HEK293 (cell line): ENCODE measurements around the gene MLLT10.

Source experiments
- ATF2 ChIP-seq: fragments of 450-650 bp; formaldehyde crosslinking; IDR thresholded peaks from 2 replicates; pipeline ENCODE4 v1.5.1; 2016; ENCODE audit warnings: missing biosample characterization, missing genetic modification characterization, low read depth
- KLF17 ChIP-seq: fragments of 450-650 bp; formaldehyde crosslinking; IDR thresholded peaks from 2 replicates; pipeline ENCODE4 v1.5.1; 2016; ENCODE audit warnings: missing biosample characterization, missing genetic modification characterization
- KLF8 ChIP-seq: fragments of 450-650 bp; formaldehyde crosslinking; IDR thresholded peaks from 2 replicates; pipeline ENCODE4 v1.5.1; 2016; ENCODE audit warnings: missing biosample characterization, missing genetic modification characterization
- MZF1 ChIP-seq: fragments of 450-650 bp; formaldehyde crosslinking; IDR thresholded peaks from 2 replicates; pipeline ENCODE4 v1.5.1; 2017; ENCODE audit warnings: missing biosample characterization, missing genetic modification characterization, borderline replicate concordance
- ZBTB11 ChIP-seq: fragments of 450-650 bp; formaldehyde crosslinking; conservative IDR thresholded peaks from 2 replicates; pipeline ENCODE4 v1.5.1; 2016; ENCODE audit warnings: low read depth, missing biosample characterization, missing genetic modification characterization
- ZBTB26 ChIP-seq: fragments of 450-650 bp; formaldehyde crosslinking; optimal IDR thresholded peaks from 2 replicates; pipeline ENCODE3; 2016; ENCODE audit warnings: missing biosample characterization, mild to moderate bottlenecking, missing genetic modification characterization
- ZFP41 ChIP-seq: fragments of 450-650 bp; formaldehyde crosslinking; IDR thresholded peaks from 2 replicates; pipeline ENCODE4 v1.5.1; 2016; ENCODE audit warnings: missing biosample characterization, missing genetic modification characterization, borderline replicate concordance
- ZNF112 ChIP-seq: fragments of 450-650 bp; formaldehyde crosslinking; IDR thresholded peaks from 2 replicates; pipeline ENCODE4 v1.5.0; 2017; ENCODE audit warnings: missing biosample characterization, missing genetic modification characterization
- ZNF132 ChIP-seq: fragments of 450-650 bp; formaldehyde crosslinking; IDR thresholded peaks from 2 replicates; pipeline ENCODE4 v1.5.1; 2017; ENCODE audit warnings: missing biosample characterization, missing genetic modification characterization, borderline replicate concordance
- ZNF157 ChIP-seq: fragments of 450-650 bp; formaldehyde crosslinking; IDR thresholded peaks from 2 replicates; pipeline ENCODE4 v1.5.1; 2016; ENCODE audit warnings: missing biosample characterization, missing genetic modification characterization
- ZNF175 ChIP-seq: fragments of 450-650 bp; formaldehyde crosslinking; IDR thresholded peaks from 2 replicates; pipeline ENCODE4 v1.5.1; 2016; ENCODE audit warnings: missing biosample characterization, missing genetic modification characterization
- ZNF2 ChIP-seq: fragments of 450-650 bp; formaldehyde crosslinking; IDR thresholded peaks from 2 replicates; pipeline ENCODE4 v1.5.1; 2016; ENCODE audit warnings: missing biosample characterization, missing genetic modification characterization
- ZNF221 ChIP-seq: fragments of 450-650 bp; formaldehyde crosslinking; IDR thresholded peaks from 2 replicates; pipeline ENCODE4 v1.5.1; 2017; ENCODE audit warnings: missing biosample characterization, missing genetic modification characterization, borderline replicate concordance
- ZNF239 ChIP-seq: fragments of 450-650 bp; formaldehyde crosslinking; IDR thresholded peaks from 2 replicates; pipeline ENCODE4 v1.5.1; 2016; ENCODE audit warnings: missing biosample characterization, missing genetic modification characterization
- ZNF248 ChIP-seq: fragments of 450-650 bp; formaldehyde crosslinking; IDR thresholded peaks from 2 replicates; pipeline ENCODE4 v1.5.1; 2017; ENCODE audit warnings: missing biosample characterization, missing genetic modification characterization
- ZNF266 ChIP-seq: fragments of 450-650 bp; formaldehyde crosslinking; IDR thresholded peaks from 2 replicates; pipeline ENCODE4 v1.5.1; 2016; ENCODE audit warnings: missing biosample characterization, missing genetic modification characterization, low read depth
- ZNF341 ChIP-seq: fragments of 450-650 bp; formaldehyde crosslinking; IDR thresholded peaks from 2 replicates; pipeline ENCODE4; 2016; ENCODE audit warnings: low read depth, missing biosample characterization, missing genetic modification characterization
- ZNF350 ChIP-seq: fragments of 450-650 bp; formaldehyde crosslinking; IDR thresholded peaks from 2 replicates; pipeline ENCODE4 v1.5.0; 2017; ENCODE audit warnings: missing biosample characterization, mild to moderate bottlenecking, missing genetic modification characterization
- ZNF362 ChIP-seq: fragments of 450-650 bp; formaldehyde crosslinking; IDR thresholded peaks from 2 replicates; pipeline ENCODE4 v1.5.1; 2016; ENCODE audit warnings: missing biosample characterization, missing genetic modification characterization
- ZNF530 ChIP-seq: fragments of 450-650 bp; formaldehyde crosslinking; IDR thresholded peaks from 2 replicates; pipeline ENCODE4 v1.5.1; 2016; ENCODE audit warnings: low read depth, missing biosample characterization, missing genetic modification characterization
- ZNF571 ChIP-seq: fragments of 450-650 bp; formaldehyde crosslinking; IDR thresholded peaks from 2 replicates; pipeline ENCODE4 v1.5.0; 2017; ENCODE audit warnings: missing biosample characterization, missing genetic modification characterization
- ZNF600 ChIP-seq: fragments of 450-650 bp; formaldehyde crosslinking; IDR thresholded peaks from 2 replicates; pipeline ENCODE4 v1.5.1; 2016; ENCODE audit warnings: missing biosample characterization, missing genetic modification characterization
- ZNF692 ChIP-seq: fragments of 450-650 bp; formaldehyde crosslinking; IDR thresholded peaks from 2 replicates; pipeline ENCODE4 v1.5.1; 2016; ENCODE audit warnings: missing biosample characterization, missing genetic modification characterization
- ZNF704 ChIP-seq: fragments of 450-650 bp; formaldehyde crosslinking; IDR thresholded peaks from 2 replicates; pipeline ENCODE4 v1.5.1; 2016; ENCODE audit warnings: missing biosample characterization, missing genetic modification characterization
- ZNF768 ChIP-seq: fragments of 450-650 bp; formaldehyde crosslinking; IDR thresholded peaks from 2 replicates; pipeline ENCODE4 v1.5.1; 2018; ENCODE audit warnings: missing biosample characterization, mild to moderate bottlenecking, missing genetic modification characterization
- ZXDB ChIP-seq: fragments of 450-650 bp; formaldehyde crosslinking; IDR thresholded peaks from 2 replicates; pipeline ENCODE4 v1.5.1; 2016; ENCODE audit warnings: missing biosample characterization, missing genetic modification characterization

The MLLT10 gene

GRCh38 chr10:21534604-21535493, 817 bp downstream of the MLLT10 start (continued):
- TF ChIP-seq ZFP41 (tag by site-specific recombination) (no peak), ZNF692 (tag by site-specific recombination) (peak; percentile 40; the same call in 1 of the 2 replicates), ZNF600 (peak; percentile 42; the same call in 1 of the 2 replicates), ZNF350 (tag by site-specific recombination) (no peak), ZXDB (0 out of 2 replicates have a peak, but pooled peaks have one; percentile 37), ZNF2 (no peak), KLF17 (peak; percentile 64; the same call in 1 of the 2 replicates), ZNF530 (tag by site-specific recombination) (no peak), ZNF248 (tag by site-specific recombination) (no peak), ZNF768 (tag by site-specific recombination) (no peak), ZNF157 (no peak), ZBTB26 (tag by site-specific recombination) (peak; percentile 54), ZNF266 (tag by site-specific recombination) (no peak), ZNF341 (no peak), ZNF112 (tag by site-specific recombination) (no peak), ZNF221 (tag by site-specific recombination) (no peak), ZNF132 (tag by site-specific recombination) (no peak), ATF2 (no peak), ZNF704 (tag by site-specific recombination) (no peak), ZBTB11 (tag by site-specific recombination) (0 out of 2 replicates have a peak, but pooled peaks have one; percentile 34), ZNF571 (tag by site-specific recombination) (no peak), ZNF362 (no peak), ZNF239 (tag by site-specific recombination) (no peak), KLF8 (tag by site-specific recombination) (peak; percentile 44; the same call in 1 of the 2 replicates), MZF1 (tag by site-specific recombination) (no peak), ZNF175 (tag by site-specific recombination) (no peak)
